Esophagus squamous epithelium (tissue), 5 donors: ENCODE results near the gene C2orf80. TPM values are rescaled to one million over a fixed set of nuclear protein-coding genes. Genes with fewer than 3 reads are reported as not detected.

ENCODE experiments used
- DNase-seq: peaks from one replicate; lab custom pipeline; 2025; lab: John Stamatoyannopoulos, UW
- H3K27ac ChIP-seq, 4 donors: fragments of 200-600 bp; sonication (generic); one replicate each; pipeline ENCODE4 v1.5.1; 2016 to 2019; ENCODE audit warnings: mild to moderate bottlenecking in 1 of 4
- H3K27me3 ChIP-seq, 4 donors: fragments of 200-600 bp; sonication (generic); 1 replicate in 3 of 4; 2 replicates in 1 of 4; pipeline versions ENCODE4 v1.5.1 to v1.6.0; 2017 to 2021; ENCODE audit warnings: antibody characterized with exemption in 1 of 4
- H3K36me3 ChIP-seq, 3 donors: fragments of 200-600 bp; sonication (generic); one replicate each; pipeline ENCODE4 v1.5.1; 2016 to 2019
- H3K4me1 ChIP-seq, 3 donors: fragments of 200-600 bp; sonication (generic); one replicate each; pipeline ENCODE4 v1.5.1; 2017 to 2019
- H3K4me3 ChIP-seq, 4 donors: fragments of 200-600 bp; sonication (generic); 1 replicate in 3 of 4; 2 replicates in 1 of 4; pipeline ENCODE4 v1.5.1; 2016 to 2019; ENCODE audit warnings: mild to moderate bottlenecking in 2 of 4, moderate library complexity in 1 of 4
- H3K9me3 ChIP-seq, 3 donors: fragments of 200-600 bp; sonication (generic); one replicate each; pipeline ENCODE4 v1.5.1; 2016 to 2019
- CTCF ChIP-seq, 6 experiments: fragments of 450-650 bp in 4 of 6; fragments of 200-600 bp in 2 of 6; sonication (generic) in 2 of 6; IDR thresholded peaks; one replicate each; pipeline ENCODE4 v1.5.1; 2016 to 2019; ENCODE audit warnings: antibody characterized with exemption in 6 of 6, mild to moderate bottlenecking in 4 of 6, moderate library complexity in 4 of 6
- POLR2A ChIP-seq, 4 donors: fragments of 450-650 bp; IDR thresholded peaks; one replicate each; pipeline ENCODE4 v1.6.1; 2017; ENCODE audit warnings: antibody characterized with exemption in 4 of 4, mild to moderate bottlenecking in 4 of 4, moderate library complexity in 3 of 4
- WGBS, 2 donors: methylation state at CpG; one replicate each; pipeline ENCODE4 v1.1.5; 2018; 5-methylcytosine and 5-hydroxymethylcytosine counted together
- intact Hi-C: fragments of 100-400 bp; cut with DNase I; formaldehyde crosslinking; loops from one replicate; pipeline ENCODE4 v1.15.0; 2022
- total RNA-seq, 4 donors: library from RNA; depleted of rRNA; stranded (reverse); fragments of >200 nt; gene quantifications; one replicate each; pipeline ENCODE4 v1.1.0, GENCODE V29; 2016
- donor health status: DM: yes; HTN: yes; CAD: no.

Gene C2orf80
- total RNA-seq, 4 donors from 2014 or later = not detected

- DNase-seq = no peak
- Histone ChIP-seq H3K27me3 (peaks cover 0 to 3% (median 0%) of the 10 kb centered on the region in 4 donors), H3K36me3 (no peaks in the 10 kb centered on the region), H3K9me3 (no peaks in the 10 kb centered on the region), H3K4me3 (no peak overlapping the region), H3K4me1 (peaks cover 0 to 30% (median 5%) of the 10 kb centered on the region in 3 donors), H3K27ac (no peak overlapping the region)
- intact Hi-C loops = no loop called here
- 27 to 44% methylated on average over 5 to 7 of the region's 8 CpGs for WGBS, 2 donors
- TF ChIP-seq CTCF (IDR thresholded peaks at IDR 0.05) (no peak), POLR2A (IDR thresholded peaks at IDR 0.05) (no peak)
Measured at GRCh38 chr2:208134928-208135586, 54.8 kb downstream of the C2orf80 start.

- TF ChIP-seq POLR2A (IDR thresholded peaks at IDR 0.05) (no peak), CTCF (IDR thresholded peaks at IDR 0.05) (no peak)
- intact Hi-C loops = no loop called here
- 50 to 56% methylated on average over 6 of the region's 6 CpGs for WGBS, 2 donors
- Histone ChIP-seq H3K4me3 (no peak overlapping the region), H3K9me3 (no peaks in the 10 kb centered on the region), H3K27ac (no peak overlapping the region), H3K27me3 (peaks cover 0 to 17% (median 0%) of the 10 kb centered on the region in 4 donors), H3K4me1 (peaks cover 0 to 22% (median 0%) of the 10 kb centered on the region in 3 donors), H3K36me3 (no peaks in the 10 kb centered on the region)
- no peak for DNase-seq
Measured at GRCh38 chr2:208130712-208131110, 59.1 kb downstream of the C2orf80 start.

GRCh38 chr2:208129744-208130711 lies 59.8 kb downstream of the C2orf80 start, which contains the start of gene CRYGC:
TSS of gene CRYGC (minus strand) at chr2:208129828. CDS start at chr2:208129792, 36 bp downstream.
- H3K36me3 ChIP-seq = no peaks in the 10 kb centered on the region
- no peak for TF ChIP-seq CTCF (IDR thresholded peaks at IDR 0.05)
- TF ChIP-seq POLR2A (IDR thresholded peaks at IDR 0.05) = no peak
- no peak for DNase-seq
- peaks cover 0 to 17% (median 0%) of the 10 kb centered on the region in 3 donors for H3K4me1 ChIP-seq
- H3K27me3 ChIP-seq = peaks cover 0 to 24% (median 0%) of the 10 kb centered on the region in 4 donors
- H3K9me3 ChIP-seq = no peaks in the 10 kb centered on the region
- intact Hi-C loops = no loop called here
- H3K27ac ChIP-seq = no peak within 1 kb of the TSS
- WGBS, 2 donors = 71 to 79% methylated on average over 19 of the region's 19 CpGs
- H3K4me3 ChIP-seq = no peak within 1 kb of the TSS

- 77 to 94% methylated on average over 9 to 10 of the region's 12 CpGs for WGBS, 2 donors
- H3K27ac ChIP-seq = no peak overlapping the region
- peaks cover 0 to 25% (median 6%) of the 10 kb centered on the region in 3 donors for H3K4me1 ChIP-seq
- DNase-seq = no peak
- intact Hi-C loops = no loop called here
- peaks cover 0 to 40% (median 1%) of the 10 kb centered on the region in 4 donors for H3K27me3 ChIP-seq
- H3K9me3 ChIP-seq = no peaks in the 10 kb centered on the region
- TF ChIP-seq CTCF (IDR thresholded peaks at IDR 0.05) = no peak
- TF ChIP-seq POLR2A (IDR thresholded peaks at IDR 0.05) = no peak
- no peaks in the 10 kb centered on the region for H3K36me3 ChIP-seq
- no peak overlapping the region for H3K4me3 ChIP-seq
Measured at GRCh38 chr2:208128136-208128535, 61.7 kb downstream of the C2orf80 start.
